ENCODE data around the gene DNAAF8. TPM values are rescaled to one million over a fixed set of nuclear protein-coding genes. Genes with fewer than 3 reads are reported as not detected.

Gene DNAAF8
- total RNA-seq, 4 donors from 2014 or later, result 0.31 to 1.1 (median 0.87) TPM

GRCh38 chr16:4687946-4688673 lies 46.2 kb upstream of the DNAAF8 start:
- ATAC-seq (ENCODE audit: low FRiP score) (no peak), DNase-seq (ENCODE audit: low spot score) (no peak)
- no peak for TF ChIP-seq CTCF (IDR thresholded peaks at IDR 0.05)

- no peak for TF ChIP-seq CTCF (IDR thresholded peaks at IDR 0.05)
- DNase-seq (ENCODE audit: low spot score) (no peak), ATAC-seq (ENCODE audit: low FRiP score) (no peak)
Measured at GRCh38 chr16:4688674-4689045, 45.7 kb upstream of the DNAAF8 start.

- DNase-seq (ENCODE audit: low spot score) (no peak), ATAC-seq (ENCODE audit: low FRiP score) (no peak)
- no peak for TF ChIP-seq CTCF (IDR thresholded peaks at IDR 0.05)
Measured at GRCh38 chr16:4689091-4689671, 45.2 kb upstream of the DNAAF8 start.

GRCh38 chr16:4689864-4690704 lies 44.3 kb upstream of the DNAAF8 start:
- no peak for TF ChIP-seq CTCF (IDR thresholded peaks at IDR 0.05)
- no peak for DNase-seq (ENCODE audit: low spot score)

GRCh38 chr16:4690946-4691665 lies 43.2 kb upstream of the DNAAF8 start:
- no peak for TF ChIP-seq CTCF (IDR thresholded peaks at IDR 0.05)
- DNase-seq (ENCODE audit: low spot score) (no peak), ATAC-seq (ENCODE audit: low FRiP score) (no peak)

More at GRCh38 chr16:4689864-4690704, 44.3 kb upstream of the DNAAF8 start:
- ATAC-seq (ENCODE audit: low FRiP score), result no peak

GRCh38 chr16:4691666-4692412 lies 42.5 kb upstream of the DNAAF8 start:
- TF ChIP-seq CTCF (IDR thresholded peaks at IDR 0.05), result no peak
- DNase-seq (ENCODE audit: low spot score), result no peak
- ATAC-seq (ENCODE audit: low FRiP score), result no peak

All from omental fat pad (tissue), 4 donors.